NCI-H2196 treated with DMSO at 0.1 percent for 48 hours (cell line): ENCODE measurements around the gene MAN2C1.
"Not testable (repeated sequence)": the region's sequence is repeated elsewhere in the genome, so short reads cannot be mapped to it uniquely, and the experiment has no call there.

Experiments used
- DNase-seq: peaks from one replicate; lab custom pipeline; 2025; ENCODE audit not compliant: unreplicated experiment; lab: John Stamatoyannopoulos, UW

MAN2C1 gene

GRCh38 chr15:75313116-75313845, 55.1 kb downstream of the MAN2C1 start:
- DNase-seq, result no peak

DNA sequence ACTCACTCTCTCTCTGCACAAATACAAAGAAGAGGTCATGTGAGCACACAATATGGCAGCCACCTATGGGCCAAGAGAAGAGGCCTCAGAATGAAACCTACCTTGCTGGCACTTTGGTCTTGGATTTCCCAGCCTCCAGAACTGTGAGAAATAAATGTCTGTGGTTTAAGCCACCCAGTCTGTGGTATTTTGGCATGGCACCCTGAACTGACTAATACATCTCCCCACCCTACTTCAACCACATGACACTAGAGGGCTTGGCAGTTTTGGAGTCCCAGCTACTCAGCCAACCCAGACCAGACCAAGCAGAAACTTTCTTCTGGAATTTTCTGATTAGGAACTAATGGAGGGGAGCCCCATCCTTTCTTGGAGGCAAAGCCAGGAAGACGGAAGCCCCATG, 55.9 kb downstream of the MAN2C1 start:
- not testable (repeated sequence) for DNase-seq

- no peak for DNase-seq
Observed at GRCh38 chr15:75309711-75310110, 58.7 kb downstream of the MAN2C1 start.

- no peak for DNase-seq
Observed at GRCh38 chr15:75307778-75308390, 60.5 kb downstream of the MAN2C1 start.

GRCh38 chr15:75306188-75306587, 62.2 kb downstream of the MAN2C1 start:
- DNase-seq, result no peak
